DMS153 treated with DMSO at 0.1 percent for 48 hours (cell line): ENCODE results near the gene ANXA5.
"Not testable (repeated sequence)": the region's sequence is repeated elsewhere in the genome, so short reads cannot be mapped to it uniquely, and the experiment has no call there.

ENCODE experiments used
- DNase-seq: peaks from one replicate; lab custom pipeline; 2025; ENCODE audit not compliant: unreplicated experiment; lab: John Stamatoyannopoulos, UW

ANXA5 gene

GRCh38 chr4:121679951-121680350 lies 16.8 kb downstream of the ANXA5 start:
- no peak for DNase-seq

GRCh38 chr4:121679267-121679666 lies 17.5 kb downstream of the ANXA5 start:
- no peak for DNase-seq

- no peak for DNase-seq
Measured at GRCh38 chr4:121677524-121677923, 19.3 kb downstream of the ANXA5 start.

GRCh38 chr4:121676345-121677075 lies 20.3 kb downstream of the ANXA5 start:
- no peak for DNase-seq

DNA sequence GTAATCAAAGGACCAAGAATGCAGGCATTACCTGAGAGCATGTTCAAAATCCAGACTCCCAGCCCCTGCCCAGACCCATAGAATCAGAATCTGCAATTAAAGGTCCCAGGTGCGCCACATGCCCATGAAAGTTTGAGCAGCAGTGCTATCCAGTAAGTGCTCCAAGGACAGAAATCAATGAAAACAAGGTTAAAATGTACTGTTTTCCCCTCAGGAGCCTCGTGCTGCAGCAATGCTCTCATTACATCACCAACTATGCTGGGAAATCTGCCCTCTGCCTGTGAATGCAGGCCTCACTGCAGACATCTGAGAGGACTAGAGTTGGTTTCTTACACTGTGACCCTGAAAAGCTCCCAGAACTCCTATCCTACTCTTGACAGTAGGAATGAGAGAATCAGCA lies 21.1 kb downstream of the ANXA5 start:
- no peak for DNase-seq

- no peak for DNase-seq
Measured at GRCh38 chr4:121674696-121675095, 22.1 kb downstream of the ANXA5 start.

GRCh38 chr4:121674191-121674590 lies 22.6 kb downstream of the ANXA5 start:
- no peak for DNase-seq

DNA sequence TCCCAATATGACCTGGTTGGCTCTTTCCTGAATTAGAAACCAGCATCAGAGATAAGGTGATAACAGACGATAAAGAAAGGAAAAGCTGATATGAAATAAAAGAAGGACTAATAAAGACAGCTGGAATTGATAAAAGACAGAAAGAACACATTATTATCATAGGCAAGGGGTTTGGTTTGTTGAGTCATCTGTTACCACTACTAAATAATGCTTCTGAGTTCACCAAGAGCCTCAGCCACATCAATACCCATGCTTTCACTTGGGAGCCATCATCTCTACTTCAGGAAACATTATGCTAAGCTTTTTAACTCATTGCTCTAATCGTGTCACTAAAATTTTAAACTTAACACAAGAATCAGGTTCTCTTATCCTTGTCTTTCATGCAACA lies 27.6 kb downstream of the ANXA5 start:
- no peak for DNase-seq

GRCh38 chr4:121668368-121669162 lies 28.2 kb downstream of the ANXA5 start:
- DNase-seq = no peak

- no peak for DNase-seq
Measured at GRCh38 chr4:121666091-121666679, 30.6 kb downstream of the ANXA5 start.

DNA sequence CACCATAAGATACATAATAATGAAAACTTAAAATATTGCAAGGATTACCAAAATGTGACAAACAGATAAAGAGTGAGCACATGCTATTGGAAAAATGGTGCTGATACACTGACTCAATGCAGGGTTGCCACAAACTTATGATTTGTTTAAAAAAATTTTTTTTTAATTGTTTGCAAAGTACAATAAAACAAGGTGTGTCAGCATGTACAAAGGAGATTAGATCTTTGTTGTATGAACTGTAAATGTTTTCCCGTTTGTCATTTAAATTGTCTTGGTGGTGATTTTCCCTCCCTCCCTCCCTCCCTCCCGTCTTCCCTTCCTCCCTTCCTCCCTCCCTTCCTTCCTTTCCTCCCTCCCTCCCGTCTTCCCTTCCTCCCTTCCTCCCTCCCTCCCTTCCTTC lies 31.4 kb downstream of the ANXA5 start:
- no peak for DNase-seq

DNA sequence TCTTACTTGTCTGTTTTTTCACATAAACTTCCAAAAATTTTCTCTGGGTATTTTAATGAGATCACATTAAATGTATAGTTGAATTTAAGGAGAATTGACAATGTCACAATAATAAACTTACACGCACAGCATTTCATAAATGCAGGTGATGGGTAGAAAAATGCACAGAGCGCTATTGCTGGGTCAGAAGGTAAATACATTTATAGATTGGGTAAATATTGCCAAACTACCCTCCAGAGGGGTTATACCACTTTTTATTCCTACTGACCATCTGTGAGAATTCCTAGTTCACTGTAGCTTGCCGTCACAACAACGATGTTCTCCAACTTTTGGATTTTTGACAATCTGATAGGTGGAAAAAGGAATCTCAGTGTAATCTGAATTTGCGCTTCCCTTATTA lies 34.6 kb downstream of the ANXA5 start:
- DNase-seq = no peak

- not testable (repeated sequence) for DNase-seq
Measured at GRCh38 chr4:121660175-121660933, 36.4 kb downstream of the ANXA5 start.

- DNase-seq = no peak
Measured at GRCh38 chr4:121658125-121658524, 38.7 kb downstream of the ANXA5 start.

DNA sequence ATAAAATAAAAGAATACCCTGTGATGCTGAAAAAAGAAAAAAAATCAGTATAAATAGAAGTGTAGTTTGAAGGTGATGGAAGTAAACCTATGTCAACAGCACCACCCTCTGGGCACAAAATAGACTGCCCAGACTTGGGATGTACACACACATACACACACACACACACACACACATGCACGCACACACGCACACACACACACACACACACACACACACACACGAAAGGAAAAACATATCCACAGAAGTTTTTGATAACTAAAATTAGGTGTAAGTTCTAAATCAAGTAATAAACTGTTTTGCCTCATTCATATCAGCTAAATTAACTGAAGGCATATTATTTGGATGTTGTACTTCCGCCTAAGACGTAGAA lies 40.5 kb downstream of the ANXA5 start:
- DNase-seq = no peak

DNA sequence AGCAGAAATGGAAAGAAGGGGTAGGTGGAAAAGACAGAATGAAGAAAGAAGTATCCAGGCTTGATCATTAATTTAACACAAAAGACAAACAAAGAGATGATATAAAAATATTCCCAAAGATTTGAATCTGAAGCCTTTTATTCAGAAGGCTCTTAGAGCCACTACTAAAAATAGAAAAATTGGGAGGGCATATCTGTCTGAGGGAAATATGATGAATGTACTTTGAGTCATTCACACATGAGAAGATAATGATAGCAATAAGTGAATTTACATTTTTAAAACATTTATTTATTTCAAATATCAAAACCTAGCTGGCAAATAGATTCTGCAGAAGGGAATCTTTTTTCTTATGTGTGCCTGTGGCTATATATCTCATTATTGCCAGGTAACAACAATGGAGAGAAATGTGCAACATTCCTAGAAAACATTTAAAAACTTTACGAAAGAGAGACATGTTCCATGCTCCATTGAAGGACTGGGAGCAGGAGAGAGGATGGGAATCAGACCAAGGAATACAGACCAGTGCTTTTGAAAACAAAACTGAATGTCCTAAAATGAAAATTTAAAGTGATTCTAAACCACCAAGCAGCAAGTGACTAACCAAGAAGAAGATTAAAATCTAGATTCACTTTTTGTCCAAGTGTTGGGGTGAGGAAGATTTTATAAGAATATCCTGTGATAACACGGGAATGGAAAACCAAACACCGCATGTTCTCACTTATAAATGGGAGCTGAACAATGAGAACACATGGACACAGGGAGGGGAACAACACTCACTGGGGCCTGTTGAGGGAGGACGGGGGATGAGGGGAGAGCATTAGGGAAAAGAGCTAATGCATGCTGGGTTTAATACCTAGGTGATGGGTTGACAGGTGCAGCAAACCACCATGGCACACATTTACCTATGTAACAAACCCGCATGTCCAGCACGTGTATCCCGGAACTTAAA lies 41.2 kb downstream of the ANXA5 start:
- DNase-seq = no peak

- DNase-seq = no peak
Measured at GRCh38 chr4:121654738-121655137, 42.0 kb downstream of the ANXA5 start.

DNA sequence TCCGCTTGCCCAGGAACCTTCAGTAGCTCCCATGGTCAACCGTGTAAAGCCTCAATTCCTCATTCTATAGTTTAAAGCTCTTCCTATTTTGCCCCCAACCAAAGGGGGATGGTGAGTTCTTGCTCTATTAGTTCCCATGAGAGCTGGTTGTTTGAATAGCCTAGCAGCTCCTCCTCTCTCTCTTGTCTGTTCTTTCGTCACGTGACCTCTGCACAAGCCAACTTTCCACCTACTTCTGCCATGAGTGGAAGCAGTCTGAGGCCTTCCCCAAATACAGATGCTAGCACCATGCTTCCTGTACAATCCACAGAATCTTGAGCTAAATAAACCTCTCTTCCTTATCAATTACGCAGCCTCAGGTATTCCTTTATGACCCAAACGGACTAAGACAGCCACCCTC lies 42.8 kb downstream of the ANXA5 start:
- DNase-seq = no peak

GRCh38 chr4:121653214-121653613 lies 43.6 kb downstream of the ANXA5 start:
- DNase-seq = no peak

DNA sequence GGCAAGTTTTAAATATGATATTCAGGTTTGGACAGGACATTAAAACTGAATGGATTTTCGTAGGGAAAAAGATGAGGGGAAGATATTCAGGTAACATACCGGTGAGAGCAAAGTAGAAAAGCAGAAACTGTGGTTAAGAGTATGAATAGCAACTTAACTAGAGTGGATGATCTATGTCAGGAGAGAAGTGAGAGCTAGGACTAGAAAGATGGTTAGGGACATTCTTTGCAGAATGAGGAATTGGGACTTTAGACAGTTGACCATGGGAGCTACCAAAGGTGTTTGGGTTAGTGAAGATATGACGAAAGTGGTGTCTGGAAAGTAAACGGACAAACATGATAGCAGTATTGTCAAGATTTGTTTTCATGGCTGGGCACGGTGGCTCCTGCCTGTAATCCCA lies 45.2 kb downstream of the ANXA5 start:
- no peak for DNase-seq
